Activated naive CD8-positive, alpha-beta T cell treated with anti-CD3 and anti-CD28 coated beads for 36 hours (primary cell): ENCODE results near the gene CGB8. TPM values are rescaled to one million over a fixed set of nuclear protein-coding genes. Genes with fewer than 3 reads are reported as not detected.
"Not testable (repeated sequence)": the region's sequence is repeated elsewhere in the genome, so short reads cannot be mapped to it uniquely, and the experiment has no call there.

Source experiments
- DNase-seq: peaks from one replicate; pipeline ENCODE4 v3.0.0; 2021
- H3K27ac Mint-ChIP-seq: one replicate; pipeline ENCODE4 v1.8.0; 2022; ENCODE audit warnings: mild to moderate bottlenecking, moderate library complexity, mixed read lengths
- H3K27me3 Mint-ChIP-seq: one replicate; pipeline ENCODE4 v1.8.0; 2022; ENCODE audit warnings: mild to moderate bottlenecking, mixed read lengths
- H3K36me3 Mint-ChIP-seq: one replicate; pipeline ENCODE4 v1.8.0; 2021; ENCODE audit warnings: mild to moderate bottlenecking, mixed read lengths
- H3K4me1 Mint-ChIP-seq: one replicate; pipeline ENCODE4 v1.8.0; 2021; ENCODE audit warnings: mixed read lengths
- H3K4me3 Mint-ChIP-seq: one replicate; pipeline ENCODE4 v1.8.0; 2022; ENCODE audit warnings: mild to moderate bottlenecking, moderate library complexity, mixed read lengths
- H3K9me3 Mint-ChIP-seq: one replicate; pipeline ENCODE4 v1.8.0; 2022; ENCODE audit warnings: mixed read lengths
- total RNA-seq, 2 experiments: library from RNA; stranded (reverse); gene quantifications; one replicate each; pipeline ENCODE4 v1.2.3, GENCODE V29; 2021

CGB8 gene
- not detected for total RNA-seq

- H3K4me3 Mint-ChIP-seq, H3K27me3 Mint-ChIP-seq, H3K36me3 Mint-ChIP-seq, DNase-seq, H3K9me3 Mint-ChIP-seq, H3K27ac Mint-ChIP-seq, H3K4me1 Mint-ChIP-seq: not testable (repeated sequence)
These were observed at the start of gene CGB8 for GRCh38 chr19:49049011-49049410. Gene CGB8 (minus strand): TSS chr19:49049111. CDS start chr19:49048739, 372 bp downstream.

- Mint-ChIP-seq H3K27me3 (no peaks in the 10 kb centered on the region), H3K4me3 (no peak overlapping the region), H3K27ac (no peak overlapping the region), H3K4me1 (peaks cover 7% of the 10 kb centered on the region), H3K36me3 (peaks cover 32% of the 10 kb centered on the region), H3K9me3 (no peaks in the 10 kb centered on the region)
- DNase-seq = peak; percentile 71
These were observed 48.8 kb upstream of the CGB8 start for GRCh38 chr19:49097453-49098288.

- no peak for DNase-seq
- H3K27ac Mint-ChIP-seq = no peak overlapping the region
- H3K27me3 Mint-ChIP-seq = no peaks in the 10 kb centered on the region
- no peak overlapping the region for H3K4me3 Mint-ChIP-seq
- H3K36me3 Mint-ChIP-seq = peaks cover 42% of the 10 kb centered on the region
- H3K9me3 Mint-ChIP-seq = no peaks in the 10 kb centered on the region
- H3K4me1 Mint-ChIP-seq = peaks cover 19% of the 10 kb centered on the region
These were observed 45.9 kb upstream of the CGB8 start for GRCh38 chr19:49094505-49095482.

- no peak overlapping the region for H3K4me3 Mint-ChIP-seq
- no peak for DNase-seq
- no peak overlapping the region for H3K27ac Mint-ChIP-seq
- no peaks in the 10 kb centered on the region for H3K27me3 Mint-ChIP-seq
- H3K36me3 Mint-ChIP-seq = peaks cover 32% of the 10 kb centered on the region
- H3K4me1 Mint-ChIP-seq = peaks cover 26% of the 10 kb centered on the region
- no peaks in the 10 kb centered on the region for H3K9me3 Mint-ChIP-seq
These were observed 43.8 kb upstream of the CGB8 start for GRCh38 chr19:49092686-49093085.

GRCh38 chr19:49091391-49092038, 42.6 kb upstream of the CGB8 start:
- H3K4me1 Mint-ChIP-seq = peaks cover 33% of the 10 kb centered on the region

GRCh38 chr19:49086296-49086695, 37.4 kb upstream of the CGB8 start:
- DNase-seq = no peak
- Mint-ChIP-seq H3K27ac (peak overlapping the region; percentile 94), H3K4me3 (peak overlapping the region; percentile 98), H3K27me3 (no peaks in the 10 kb centered on the region), H3K36me3 (peaks cover 31% of the 10 kb centered on the region), H3K4me1 (peaks cover 29% of the 10 kb centered on the region), H3K9me3 (no peaks in the 10 kb centered on the region)

More at GRCh38 chr19:49091391-49092038, 42.6 kb upstream of the CGB8 start:
- Mint-ChIP-seq H3K27ac (peak overlapping the region; percentile 64), H3K36me3 (peaks cover 34% of the 10 kb centered on the region), H3K9me3 (no peaks in the 10 kb centered on the region), H3K27me3 (no peaks in the 10 kb centered on the region), H3K4me3 (no peak overlapping the region)
- DNase-seq = no peak

GRCh38 chr19:49085868-49086232, 36.9 kb upstream of the CGB8 start:
- H3K9me3 Mint-ChIP-seq = no peaks in the 10 kb centered on the region
- H3K27ac Mint-ChIP-seq = peak overlapping the region; percentile 94
- peak overlapping the region; percentile 98 for H3K4me3 Mint-ChIP-seq

GRCh38 chr19:49085020-49085867, 36.3 kb upstream of the CGB8 start, which contains the start of gene SNRNP70:
Gene SNRNP70 (plus strand): TSS chr19:49085451. CDS start chr19:49086415, 964 bp downstream.
- H3K36me3 Mint-ChIP-seq = peaks cover 22% of the 10 kb centered on the region
- H3K27me3 Mint-ChIP-seq = no peaks in the 10 kb centered on the region
- H3K9me3 Mint-ChIP-seq = no peaks in the 10 kb centered on the region
- peak; percentile 100 for DNase-seq
- peaks cover 26% of the 10 kb centered on the region for H3K4me1 Mint-ChIP-seq
- H3K27ac Mint-ChIP-seq = peak within 1 kb of the TSS; percentile 94
- H3K4me3 Mint-ChIP-seq = peak within 1 kb of the TSS; percentile 98

More at GRCh38 chr19:49085868-49086232, 36.9 kb upstream of the CGB8 start:
- DNase-seq = no peak
- Mint-ChIP-seq H3K4me1 (peaks cover 28% of the 10 kb centered on the region), H3K27me3 (no peaks in the 10 kb centered on the region), H3K36me3 (peaks cover 27% of the 10 kb centered on the region)

- H3K27ac Mint-ChIP-seq = peak overlapping the region; percentile 94
- H3K4me1 Mint-ChIP-seq = peaks cover 22% of the 10 kb centered on the region
- no peaks in the 10 kb centered on the region for H3K27me3 Mint-ChIP-seq
- H3K36me3 Mint-ChIP-seq = peaks cover 20% of the 10 kb centered on the region
- peak overlapping the region; percentile 98 for H3K4me3 Mint-ChIP-seq
- H3K9me3 Mint-ChIP-seq = no peaks in the 10 kb centered on the region
- no peak for DNase-seq
These were observed 35.5 kb upstream of the CGB8 start for GRCh38 chr19:49084206-49085019.

GRCh38 chr19:49081273-49081672, 32.4 kb upstream of the CGB8 start:
- no peak overlapping the region for H3K27ac Mint-ChIP-seq
- no peak for DNase-seq
- H3K36me3 Mint-ChIP-seq = peaks cover 6% of the 10 kb centered on the region
- no peaks in the 10 kb centered on the region for H3K9me3 Mint-ChIP-seq
- H3K27me3 Mint-ChIP-seq = peaks cover 4% of the 10 kb centered on the region
- H3K4me3 Mint-ChIP-seq = no peak overlapping the region
- H3K4me1 Mint-ChIP-seq = peaks cover 5% of the 10 kb centered on the region

GRCh38 chr19:49080392-49080791, 31.5 kb upstream of the CGB8 start:
- H3K9me3 Mint-ChIP-seq = no peaks in the 10 kb centered on the region
- no peaks in the 10 kb centered on the region for H3K36me3 Mint-ChIP-seq
- no peak overlapping the region for H3K27ac Mint-ChIP-seq
- peaks cover 12% of the 10 kb centered on the region for H3K27me3 Mint-ChIP-seq
- peaks cover 3% of the 10 kb centered on the region for H3K4me1 Mint-ChIP-seq
- no peak overlapping the region for H3K4me3 Mint-ChIP-seq
- no peak for DNase-seq

GRCh38 chr19:49074869-49075268, 26.0 kb upstream of the CGB8 start:
- not testable (repeated sequence) for DNase-seq, H3K9me3 Mint-ChIP-seq, H3K27ac Mint-ChIP-seq, H3K4me3 Mint-ChIP-seq, H3K36me3 Mint-ChIP-seq, H3K4me1 Mint-ChIP-seq
- H3K27me3 Mint-ChIP-seq = peaks cover 60% of the 10 kb centered on the region
